SIG-M5 (cell line): ENCODE results near the gene HLA-DPA1.

Experiments used
- DNase-seq: peaks from one replicate; lab custom pipeline; 2025; lab: John Stamatoyannopoulos, UW

HLA-DPA1 gene

GRCh38 chr6:33017018-33017417 is 56.4 kb downstream of the HLA-DPA1 start:
- DNase-seq = no peak

GRCh38 chr6:33015798-33016197 is 57.7 kb downstream of the HLA-DPA1 start:
- no peak for DNase-seq

GRCh38 chr6:33014841-33015634 is 58.4 kb downstream of the HLA-DPA1 start:
- DNase-seq = peak; percentile 18
